Measurements from ENCODE around the gene CXCR5.

The CXCR5 gene

GRCh38 chr11:118876286-118876685 lies 7.4 kb upstream of the CXCR5 start:
- DNase-seq (ENCODE audit: low read depth in 2 of 2) = no peak

DNA sequence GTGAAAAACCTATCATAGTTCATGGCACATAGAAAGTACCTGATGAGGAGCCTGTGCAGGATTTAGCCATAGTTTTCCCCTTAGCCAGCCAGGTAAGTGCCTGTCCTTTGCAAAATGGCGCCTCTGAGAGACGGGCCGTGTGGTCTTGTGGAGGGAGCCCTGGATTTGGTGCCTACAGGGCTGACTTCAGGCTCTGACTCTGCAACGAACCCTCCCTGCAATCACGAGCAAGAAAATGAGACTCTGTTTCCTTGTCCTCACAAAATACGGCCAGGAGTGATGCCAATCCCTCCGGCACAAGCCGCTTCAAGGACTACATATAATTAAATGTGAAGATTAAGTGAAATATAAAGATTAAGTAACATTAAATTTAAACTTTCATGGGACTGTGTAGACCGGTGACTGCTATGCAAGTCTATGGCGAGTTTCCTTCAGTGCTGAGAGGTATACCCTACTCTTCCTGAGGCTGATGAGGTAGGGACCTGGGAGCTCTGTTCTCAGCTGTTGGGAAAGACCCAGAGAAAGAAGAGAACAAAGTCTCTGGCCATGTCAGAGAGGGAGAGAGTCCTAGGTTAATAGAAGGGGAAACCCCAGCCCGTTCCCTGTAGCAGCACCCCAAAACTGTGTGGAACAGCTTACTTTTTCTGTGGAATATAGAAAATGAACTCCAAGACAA lies 6.1 kb upstream of the CXCR5 start:
- DNase-seq (ENCODE audit: low read depth in 2 of 2) = no peak

DNA sequence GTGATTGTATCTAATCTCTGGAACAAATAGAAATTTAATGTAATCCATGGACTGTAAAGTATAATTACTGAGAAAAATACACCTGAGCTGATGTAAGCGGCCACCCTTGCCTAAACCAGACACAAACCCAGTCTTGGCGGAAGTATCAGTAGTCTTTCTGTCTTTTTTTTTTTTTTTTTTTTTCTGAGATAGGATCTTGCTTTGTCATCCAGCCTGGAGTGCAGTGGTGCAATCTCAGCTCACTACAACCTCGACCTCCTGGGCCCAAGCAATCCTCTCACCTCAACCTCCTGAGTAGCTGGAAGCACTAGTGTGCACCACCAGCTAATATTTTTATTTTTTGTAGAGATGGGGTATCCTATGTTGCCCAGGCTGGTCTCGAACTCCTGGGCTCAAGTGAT lies 5.5 kb upstream of the CXCR5 start:
- no peak for DNase-seq (ENCODE audit: low read depth in 2 of 2)

DNA sequence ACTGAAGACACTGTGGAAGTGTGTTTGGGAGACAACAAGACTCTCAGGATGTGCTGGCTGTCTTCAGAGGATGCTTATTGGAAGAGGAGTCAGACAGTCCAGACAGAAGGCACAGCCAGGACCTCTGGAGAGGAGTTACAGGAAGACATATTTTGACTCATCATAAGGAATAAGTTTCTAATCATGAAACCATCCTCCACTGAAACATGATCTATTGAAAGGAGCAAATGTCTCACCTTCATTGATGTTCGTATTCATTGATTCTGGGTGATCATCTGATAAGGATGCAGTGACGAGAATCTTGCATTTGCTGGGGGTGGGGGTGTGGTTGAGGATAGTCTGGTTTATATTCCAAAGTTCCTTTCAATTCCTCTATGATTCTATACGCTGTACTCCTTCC lies 2.5 kb upstream of the CXCR5 start:
- no peak for DNase-seq (ENCODE audit: low read depth in 2 of 2)

DNA sequence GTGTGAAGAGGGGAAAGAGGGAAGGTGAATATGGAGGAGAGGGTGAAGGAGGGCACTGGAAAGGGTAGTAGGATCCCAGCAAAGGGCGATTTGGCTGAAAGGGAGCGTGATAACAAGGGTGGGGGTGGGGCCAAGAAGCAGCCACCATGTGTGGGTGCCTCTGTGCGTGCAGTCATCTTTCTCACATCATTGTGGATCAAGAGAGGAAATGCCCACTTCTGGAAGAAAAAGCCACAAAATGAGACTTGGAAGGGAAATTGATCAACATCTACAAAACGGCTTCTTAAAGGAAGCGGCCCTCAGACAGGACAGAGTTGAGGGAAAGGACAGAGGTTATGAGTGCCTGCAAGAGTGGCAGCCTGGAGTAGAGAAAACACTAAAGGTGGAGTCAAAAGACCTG lies 1.2 kb upstream of the CXCR5 start:
- no peak for DNase-seq (ENCODE audit: low read depth in 2 of 2)

DNA sequence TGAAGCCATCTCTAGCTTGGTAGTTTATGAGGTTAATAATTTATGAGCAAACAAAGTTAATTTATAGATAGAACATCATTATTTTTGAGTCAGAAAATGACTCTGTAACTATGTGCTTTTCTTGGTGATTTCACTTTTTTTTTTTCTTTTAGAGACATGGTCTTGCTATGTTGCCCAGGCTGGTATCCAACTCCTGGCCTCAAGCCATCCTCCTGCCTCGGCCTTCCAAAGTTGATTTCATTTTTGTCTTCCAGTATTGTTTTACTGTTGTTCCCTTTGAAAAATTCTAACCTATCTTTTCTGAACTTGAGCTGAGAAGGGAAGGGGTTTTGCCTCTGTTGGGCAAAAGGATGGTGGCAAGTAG lies 706 bp upstream of the CXCR5 start:
- no peak for DNase-seq (ENCODE audit: low read depth in 2 of 2)

DNA sequence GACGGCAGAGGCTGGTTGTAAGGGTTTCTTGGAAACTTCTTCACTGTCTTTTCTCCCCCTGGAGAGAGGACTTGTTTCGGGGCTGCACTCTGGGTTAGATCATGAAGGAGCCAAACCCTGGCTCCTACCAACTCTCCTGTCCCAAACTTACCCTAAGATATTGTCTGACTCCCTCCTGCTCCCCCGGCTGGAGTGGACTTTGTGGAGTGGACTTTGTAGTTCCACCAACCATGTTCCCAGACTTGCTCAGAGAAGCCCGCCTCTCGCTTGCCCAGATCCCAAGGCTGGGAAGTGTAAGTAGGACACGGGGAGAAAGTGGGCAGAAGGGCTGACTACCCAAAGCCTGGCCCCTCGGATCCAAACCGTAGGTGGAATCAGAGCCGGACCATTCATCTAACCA lies 1.2 kb downstream of the CXCR5 start:
- DNase-seq (ENCODE audit: low read depth in 2 of 2) = no peak

DNA sequence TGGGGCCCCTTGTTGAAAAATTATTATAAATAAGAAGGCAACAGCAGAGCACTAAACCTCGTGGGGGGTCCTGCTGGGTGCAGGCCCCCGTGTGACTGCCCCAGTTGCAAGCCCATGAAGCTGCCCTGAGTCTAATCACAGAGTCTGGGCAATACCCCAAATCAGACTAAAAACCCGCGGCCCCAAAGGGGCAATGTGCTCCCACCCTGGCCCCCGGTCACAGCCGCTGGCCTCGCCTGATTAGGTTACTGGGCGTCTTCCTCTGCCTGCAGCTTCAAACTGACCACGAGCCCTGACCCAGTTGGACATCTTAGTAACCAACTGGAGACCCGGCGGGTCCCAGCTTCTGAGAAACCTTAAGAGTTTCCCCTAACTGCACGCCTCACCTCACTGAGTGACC lies 1.6 kb downstream of the CXCR5 start:
- no peak for DNase-seq (ENCODE audit: low read depth in 2 of 2)

- DNase-seq (ENCODE audit: low read depth in 2 of 2) = no peak
Measured at GRCh38 chr11:118885831-118886565, 2.3 kb downstream of the CXCR5 start.

GRCh38 chr11:118886681-118887111 lies 3.0 kb downstream of the CXCR5 start:
- no peak for DNase-seq (ENCODE audit: low read depth in 2 of 2)

GRCh38 chr11:118887206-118887605 lies 3.5 kb downstream of the CXCR5 start:
- DNase-seq (ENCODE audit: low read depth in 2 of 2) = no peak

GRCh38 chr11:118888398-118888797 lies 4.7 kb downstream of the CXCR5 start:
- DNase-seq (ENCODE audit: low read depth in 2 of 2) = no peak

GRCh38 chr11:118889797-118890196 lies 6.1 kb downstream of the CXCR5 start:
- no peak for DNase-seq (ENCODE audit: low read depth in 2 of 2)

- DNase-seq (ENCODE audit: low read depth in 2 of 2) = no peak
Measured at GRCh38 chr11:118892514-118892913, 8.8 kb downstream of the CXCR5 start.

GRCh38 chr11:118892964-118893363 lies 9.3 kb downstream of the CXCR5 start:
- no peak for DNase-seq (ENCODE audit: low read depth in 2 of 2)

- no peak for DNase-seq (ENCODE audit: low read depth in 2 of 2)
Measured at GRCh38 chr11:118893662-118894061, 10.0 kb downstream of the CXCR5 start.

DNA sequence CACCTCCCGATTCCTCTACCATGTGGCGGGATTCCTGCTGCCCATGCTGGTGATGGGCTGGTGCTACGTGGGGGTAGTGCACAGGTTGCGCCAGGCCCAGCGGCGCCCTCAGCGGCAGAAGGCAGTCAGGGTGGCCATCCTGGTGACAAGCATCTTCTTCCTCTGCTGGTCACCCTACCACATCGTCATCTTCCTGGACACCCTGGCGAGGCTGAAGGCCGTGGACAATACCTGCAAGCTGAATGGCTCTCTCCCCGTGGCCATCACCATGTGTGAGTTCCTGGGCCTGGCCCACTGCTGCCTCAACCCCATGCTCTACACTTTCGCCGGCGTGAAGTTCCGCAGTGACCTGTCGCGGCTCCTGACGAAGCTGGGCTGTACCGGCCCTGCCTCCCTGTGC lies 10.5 kb downstream of the CXCR5 start:
- DNase-seq (ENCODE audit: low read depth in 2 of 2) = no peak

GRCh38 chr11:118895093-118896039 lies 11.7 kb downstream of the CXCR5 start:
- DNase-seq (ENCODE audit: low read depth in 2 of 2) = peak in 1 of 2 donors; percentile 56

GRCh38 chr11:118896472-118896913 lies 12.8 kb downstream of the CXCR5 start:
- no peak for DNase-seq (ENCODE audit: low read depth in 2 of 2)

- no peak for DNase-seq (ENCODE audit: low read depth in 2 of 2)
Measured at GRCh38 chr11:118896921-118897591, 13.4 kb downstream of the CXCR5 start.

DNA sequence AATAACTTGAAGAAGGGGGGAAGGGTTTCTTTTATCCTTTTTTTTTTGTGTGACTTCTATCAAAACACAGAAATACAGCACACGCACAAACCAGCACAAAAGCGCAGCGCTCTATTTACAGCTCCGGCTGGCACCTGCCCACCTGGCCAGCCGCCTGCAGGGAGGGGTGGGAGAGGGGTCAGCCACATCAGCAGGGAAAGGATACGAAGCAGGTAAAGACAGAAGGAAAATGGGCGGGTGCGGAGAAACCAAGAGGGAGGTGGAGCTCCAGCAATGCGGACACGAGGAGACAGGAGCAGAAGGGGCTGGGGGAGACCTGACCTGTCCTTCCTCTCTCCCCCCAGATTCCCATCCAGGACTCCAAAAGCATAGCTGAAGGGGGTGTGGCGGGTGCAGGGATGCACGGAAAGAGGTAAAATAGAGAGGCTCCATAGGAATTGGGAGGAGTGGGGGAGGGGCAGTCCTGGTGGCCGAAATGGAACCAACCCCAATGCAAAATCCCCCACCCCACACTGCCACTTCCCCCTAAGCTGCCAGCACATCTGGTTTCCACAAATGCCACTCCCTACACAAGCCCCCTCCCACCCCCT lies 14.1 kb downstream of the CXCR5 start:
- DNase-seq (ENCODE audit: low read depth in 2 of 2) = no peak

Data from stimulated activated CD8-positive, alpha-beta memory T cell treated with anti-CD3 and anti-CD28 coated beads, Interleukin-2, amount 100 ng/mL, for 1 hour (primary cell).